HepG2 (cell line): ENCODE data around the gene MYADML2. TPM values are rescaled to one million over a fixed set of nuclear protein-coding genes. Genes with fewer than 3 reads are reported as not detected.

Experiments used
- BHLHE40 ChIP-seq: IDR thresholded peaks from 2 replicates; pipeline ENCODE4 v1.6.1; 2011; ENCODE audit warnings: low read length, improper control_type of control experiment
- CCAR2 ChIP-seq: fragments of 200-400 bp; formaldehyde crosslinking; optimal IDR thresholded peaks from 2 replicates; pipeline ENCODE3; 2018; ENCODE audit warnings: low read depth, mild to moderate bottlenecking, low read length, moderate library complexity
- DMAP1 ChIP-seq: IDR thresholded peaks from 2 replicates; pipeline ENCODE4 v1.6.1; 2016
- GABPB1 ChIP-seq: IDR thresholded peaks from 2 replicates; pipeline ENCODE4 v1.6.1; 2016; ENCODE audit warnings: mild to moderate bottlenecking, missing genetic modification reagents, moderate library complexity, missing compliant biosample characterization
- SIN3A ChIP-seq: IDR thresholded peaks from 2 replicates; pipeline ENCODE4 v1.6.1; 2011; ENCODE audit warnings: low read depth, mild to moderate bottlenecking, control low read depth, low read length, borderline replicate concordance
- SMAD1 ChIP-seq: sonication (generic); formaldehyde crosslinking; IDR thresholded peaks from 2 replicates; pipeline ENCODE4 v1.4.0; 2020; ENCODE audit warnings: missing genetic modification reagents, low read depth, mild to moderate bottlenecking, borderline replicate concordance
- ZNF230 ChIP-seq: sonication (generic); formaldehyde crosslinking; IDR thresholded peaks from 2 replicates; pipeline ENCODE4 v1.4.0; 2020; ENCODE audit warnings: mild to moderate bottlenecking, missing genetic modification reagents
- ZNF484 ChIP-seq: sonication (generic); formaldehyde crosslinking; IDR thresholded peaks from 2 replicates; pipeline ENCODE4 v1.5.1; 2020; ENCODE audit warnings: mild to moderate bottlenecking, low read depth, missing genetic modification reagents, borderline replicate concordance
- ZNF609 ChIP-seq: sonication (generic); formaldehyde crosslinking; IDR thresholded peaks from 2 replicates; pipeline ENCODE4 v1.4.0; 2020; ENCODE audit warnings: mild to moderate bottlenecking, missing genetic modification reagents, borderline replicate concordance
- ZNF788 ChIP-seq: sonication (generic); formaldehyde crosslinking; IDR thresholded peaks from 2 replicates; pipeline ENCODE4 v1.5.0; 2020; ENCODE audit warnings: mild to moderate bottlenecking, missing genetic modification reagents, borderline replicate concordance
- ZNF790 ChIP-seq: sonication (generic); formaldehyde crosslinking; IDR thresholded peaks from 2 replicates; pipeline ENCODE4 v1.8.0; 2022; ENCODE audit warnings: missing genetic modification reagents, mild to moderate bottlenecking, borderline replicate concordance
- polyA plus RNA-seq, 8 experiments: library from polyadenylated mRNA; depleted of rRNA in 3 of 8; stranded (reverse) in 7 of 8; unstranded in 1 of 8; fragments of >200 nt; fragmentation: Illumina TruSeq in 4 of 8; extraction: Trizol in 4 of 8; gene quantifications; 2 replicates each; pipeline versions ENCODE4 v1.2.1 to v1.2.3, GENCODE V29; 2011 to 2016; ENCODE audit warnings: low read depth in 4 of 8, missing spikeins in 1 of 8, mixed read lengths in 1 of 8; ENCODE audit not compliant: insufficient read depth in 1 of 8
- total RNA-seq, 5 experiments: library from RNA; depleted of rRNA; stranded (reverse); fragments of >200 nt; fragmentation: Illumina TruSeq; extraction: Trizol; gene quantifications; 2 replicates each; pipeline ENCODE4 v1.2.3, GENCODE V29; 2016; ENCODE audit warnings: low read depth in 1 of 5
- TF ChIP-seq, protein P1 (sequence below): sonication (generic); formaldehyde crosslinking; IDR thresholded peaks from 2 replicates; pipeline ENCODE4 v1.9.0; 2022; ENCODE audit warnings: missing genetic modification reagents, mild to moderate bottlenecking, borderline replicate concordance
- TF ChIP-seq, protein P2 (sequence below): sonication (generic); formaldehyde crosslinking; IDR thresholded peaks from 2 replicates; pipeline ENCODE4 v1.5.1; 2020; ENCODE audit warnings: mild to moderate bottlenecking, missing genetic modification reagents
- TF ChIP-seq, protein P3 (sequence below): IDR thresholded peaks from 2 replicates; pipeline ENCODE4 v1.6.1; 2016; ENCODE audit warnings: missing biosample characterization, missing genetic modification reagents, low read depth

The MYADML2 gene
- total and polyA plus RNA-seq, 2 of the 13 experiments (the other 11 are each of a cell fraction or from before 2014, with no cell fraction given): not detected

- TF ChIP-seq GABPB1 (CRISPR knock-in tag): peak; percentile 48; the same call in 1 of the 2 replicates
- 0 out of 2 replicates have a peak, but pooled peaks have one; percentile 6 for TF ChIP-seq SMAD1 (CRISPR knock-in tag)
- peak; percentile 40; the same call in 1 of the 2 replicates for TF ChIP-seq ZNF788 (CRISPR knock-in tag)
- TF ChIP-seq DMAP1 (CRISPR knock-in tag): 0 out of 2 replicates have a peak, but pooled peaks have one; percentile 18
- peak; percentile 33; the same call in 1 of the 2 replicates for TF ChIP-seq BHLHE40
- no peak for TF ChIP-seq ZNF230
- TF ChIP-seq, protein P1, sequence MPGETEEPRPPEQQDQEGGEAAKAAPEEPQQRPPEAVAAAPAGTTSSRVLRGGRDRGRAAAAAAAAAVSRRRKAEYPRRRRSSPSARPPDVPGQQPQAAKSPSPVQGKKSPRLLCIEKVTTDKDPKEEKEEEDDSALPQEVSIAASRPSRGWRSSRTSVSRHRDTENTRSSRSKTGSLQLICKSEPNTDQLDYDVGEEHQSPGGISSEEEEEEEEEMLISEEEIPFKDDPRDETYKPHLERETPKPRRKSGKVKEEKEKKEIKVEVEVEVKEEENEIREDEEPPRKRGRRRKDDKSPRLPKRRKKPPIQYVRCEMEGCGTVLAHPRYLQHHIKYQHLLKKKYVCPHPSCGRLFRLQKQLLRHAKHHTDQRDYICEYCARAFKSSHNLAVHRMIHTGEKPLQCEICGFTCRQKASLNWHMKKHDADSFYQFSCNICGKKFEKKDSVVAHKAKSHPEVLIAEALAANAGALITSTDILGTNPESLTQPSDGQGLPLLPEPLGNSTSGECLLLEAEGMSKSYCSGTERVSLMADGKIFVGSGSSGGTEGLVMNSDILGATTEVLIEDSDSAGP: peak; percentile 79
- no peak for TF ChIP-seq ZNF790 (CRISPR knock-in tag)
- TF ChIP-seq SIN3A: 0 out of 2 replicates have a peak, but pooled peaks have one; percentile 69
- peak; percentile 28; the same call in 1 of the 2 replicates for TF ChIP-seq ZNF609 (CRISPR knock-in tag)
- TF ChIP-seq CCAR2: no peak
- TF ChIP-seq ZNF484 (CRISPR knock-in tag): no peak
- TF ChIP-seq, protein P2, sequence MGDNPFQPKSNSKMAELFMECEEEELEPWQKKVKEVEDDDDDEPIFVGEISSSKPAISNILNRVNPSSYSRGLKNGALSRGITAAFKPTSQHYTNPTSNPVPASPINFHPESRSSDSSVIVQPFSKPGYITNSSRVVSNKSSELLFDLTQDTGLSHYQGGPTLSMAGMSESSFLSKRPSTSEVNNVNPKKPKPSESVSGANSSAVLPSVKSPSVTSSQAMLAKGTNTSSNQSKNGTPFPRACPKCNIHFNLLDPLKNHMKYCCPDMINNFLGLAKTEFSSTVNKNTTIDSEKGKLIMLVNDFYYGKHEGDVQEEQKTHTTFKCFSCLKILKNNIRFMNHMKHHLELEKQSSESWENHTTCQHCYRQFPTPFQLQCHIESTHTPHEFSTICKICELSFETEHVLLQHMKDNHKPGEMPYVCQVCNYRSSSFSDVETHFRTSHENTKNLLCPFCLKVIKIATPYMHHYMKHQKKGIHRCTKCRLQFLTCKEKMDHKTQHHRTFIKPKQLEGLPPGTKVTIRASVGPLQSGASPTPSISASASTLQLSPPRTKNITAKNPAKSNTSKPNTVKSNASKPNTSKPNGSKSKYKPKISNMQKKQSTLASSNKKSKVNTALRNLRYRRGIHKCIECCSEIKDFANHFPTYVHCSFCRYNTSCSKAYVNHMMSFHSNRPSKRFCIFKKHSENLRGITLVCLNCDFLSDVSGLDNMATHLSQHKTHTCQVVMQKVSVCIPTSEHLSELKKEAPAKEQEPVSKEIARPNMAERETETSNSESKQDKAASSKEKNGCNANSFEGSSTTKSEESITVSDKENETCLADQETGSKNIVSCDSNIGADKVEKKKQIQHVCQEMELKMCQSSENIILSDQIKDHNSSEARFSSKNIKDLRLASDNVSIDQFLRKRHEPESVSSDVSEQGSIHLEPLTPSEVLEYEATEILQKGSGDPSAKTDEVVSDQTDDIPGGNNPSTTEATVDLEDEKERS (CRISPR knock-in tag): peak; percentile 43; the same call in 1 of the 2 replicates
- TF ChIP-seq, protein P3, sequence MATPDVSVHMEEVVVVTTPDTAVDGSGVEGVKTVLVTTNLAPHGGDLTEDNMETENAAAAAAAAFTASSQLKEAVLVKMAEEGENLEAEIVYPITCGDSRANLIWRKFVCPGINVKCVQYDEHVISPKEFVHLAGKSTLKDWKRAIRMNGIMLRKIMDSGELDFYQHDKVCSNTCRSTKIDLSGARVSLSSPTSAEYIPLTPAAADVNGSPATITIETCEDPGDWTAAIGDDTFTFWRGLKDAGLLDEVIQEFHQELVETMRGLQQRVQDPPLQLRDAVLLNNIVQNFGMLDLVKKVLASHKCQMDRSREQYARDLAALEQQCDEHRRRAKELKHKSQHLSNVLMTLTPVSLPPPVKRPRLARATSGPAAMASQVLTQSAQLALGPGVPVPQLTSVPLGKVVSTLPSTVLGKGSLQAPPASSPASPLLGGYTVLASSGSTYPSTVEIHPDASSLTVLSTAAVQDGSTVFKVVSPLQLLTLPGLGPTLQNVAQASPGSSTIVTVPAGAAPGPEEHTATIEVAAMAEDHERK (CRISPR knock-in tag): no peak
Measured at GRCh38 chr17:81959362-81960129, 12.5 kb upstream of the MYADML2 start (continued).
